HuH-7.5 (cell line): ENCODE measurements around the gene DAZL.

ENCODE experiments used
- DNase-seq: peaks from one replicate; pipeline ENCODE4 v3.0.0; 2011; ENCODE audit warnings: low spot score

Gene DAZL

DNA sequence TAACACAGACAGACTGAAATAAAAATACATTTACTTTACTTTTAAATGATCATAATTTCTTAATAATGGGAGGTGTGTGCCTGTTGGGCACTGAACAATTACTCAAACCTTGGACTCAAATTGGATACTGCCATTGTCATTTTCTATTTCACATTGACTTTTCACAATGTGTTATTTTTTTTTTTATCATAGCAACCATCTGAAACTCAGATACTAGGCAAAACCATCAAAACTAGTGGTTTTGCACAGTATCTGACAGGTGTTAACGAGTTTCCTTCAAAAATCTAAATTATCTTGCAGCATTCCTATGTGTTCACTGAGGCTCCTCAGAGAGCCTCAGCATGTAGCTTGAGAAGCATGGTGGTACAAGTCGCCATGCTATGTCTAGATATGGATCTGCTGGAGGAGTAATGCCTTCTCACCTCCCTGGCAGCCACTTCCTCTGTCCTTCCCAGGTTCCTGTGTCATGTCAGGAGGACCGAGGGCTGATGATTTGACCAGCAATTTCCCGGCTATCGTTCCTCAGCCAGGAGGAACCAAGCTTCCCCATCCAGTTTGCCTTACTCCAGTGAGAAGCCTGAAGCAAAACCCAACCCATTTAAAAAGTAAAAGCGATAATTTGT, 61.9 kb downstream of the DAZL start:
- DNase-seq = no peak

DNA sequence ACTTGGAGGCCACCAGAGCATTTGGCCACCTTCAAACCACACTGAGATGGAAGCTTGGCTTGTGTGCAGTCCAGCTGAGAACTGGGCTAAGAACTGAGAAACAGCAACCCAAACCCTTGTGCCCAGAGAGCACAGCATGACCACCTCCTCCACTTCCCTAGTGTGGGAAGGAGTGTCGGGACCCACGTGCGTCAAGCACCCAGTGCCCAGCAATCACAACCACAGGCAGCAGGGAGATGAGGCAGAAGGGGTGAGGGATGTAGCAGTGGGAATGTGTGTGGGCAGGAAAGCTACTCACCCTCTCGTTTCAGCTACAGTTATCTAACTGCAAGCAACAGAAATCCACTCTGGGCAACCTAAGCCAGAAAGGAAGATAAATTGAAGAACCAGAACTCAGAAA, 66.7 kb downstream of the DAZL start:
- DNase-seq = no peak

GRCh38 chr3:16536996-16537395, 68.2 kb downstream of the DAZL start:
- no peak for DNase-seq
